CD14-positive monocyte (primary cell): ENCODE measurements around the gene PHACTR2. TPM values are rescaled to one million over a fixed set of nuclear protein-coding genes. Genes with fewer than 3 reads are reported as not detected.

ENCODE experiments used
- DNase-seq, 3 donors: peaks; one replicate each; pipeline ENCODE4 v3.0.0-alpha.2; 2011 to 2022
- H2AFZ ChIP-seq: 2 replicates; pipeline ENCODE4 v1.6.0; 2012; ENCODE audit warnings: mild to moderate bottlenecking, low read depth, low read length, inconsistent platforms; ENCODE audit not compliant: insufficient read depth, poor library complexity, severe bottlenecking
- H3K27ac ChIP-seq, 2 donors: 1 replicate in 1 of 2; 2 replicates in 1 of 2; pipeline ENCODE4 v1.5.1; 2012 to 2013; ENCODE audit warnings: low read length in 2 of 2, control low read depth in 1 of 2, inconsistent platforms in 1 of 2, low read depth in 1 of 2, mild to moderate bottlenecking in 1 of 2
- H3K27me3 ChIP-seq, 2 donors: one replicate each; pipeline versions ENCODE4 v1.6.0 to v1.6.1; 2011 to 2013; ENCODE audit warnings: low read length in 2 of 2; ENCODE audit not compliant: control insufficient read depth in 2 of 2, insufficient read depth in 2 of 2
- H3K36me3 ChIP-seq, 2 donors: replicated peaks in 1 of 2; 1 replicate in 1 of 2; 2 replicates in 1 of 2; pipeline versions ENCODE4 v1.5.1 to v1.6.1; 2012 to 2013; ENCODE audit warnings: low read length in 2 of 2, control low read depth in 1 of 2, inconsistent platforms in 1 of 2, mild to moderate bottlenecking in 1 of 2; ENCODE audit not compliant: insufficient read depth in 2 of 2, control insufficient read depth in 1 of 2
- H3K4me1 ChIP-seq, 2 donors: 1 replicate in 1 of 2; 2 replicates in 1 of 2; pipeline versions ENCODE4 v1.5.1 to v1.6.1; 2012 to 2013; ENCODE audit warnings: low read length in 2 of 2, control low read depth in 1 of 2, inconsistent platforms in 1 of 2, mild to moderate bottlenecking in 1 of 2, moderate library complexity in 1 of 2; ENCODE audit not compliant: insufficient read depth in 2 of 2, control insufficient read depth in 1 of 2
- H3K4me2 ChIP-seq: replicated peaks from 2 replicates; pipeline ENCODE3; 2012; ENCODE audit warnings: low read length, moderate library complexity, mild to moderate bottlenecking; ENCODE audit not compliant: poor library complexity, severe bottlenecking; ENCODE audit errors: extremely low read depth
- H3K4me3 ChIP-seq, 3 experiments: fragments of 200-600 bp in 1 of 3; sonication (generic) in 1 of 3; replicated peaks in 1 of 3; 1 replicate in 2 of 3; 2 replicates in 1 of 3; pipeline ENCODE4 v1.5.1; 2011 to 2013; ENCODE audit warnings: low read length in 3 of 3, mild to moderate bottlenecking in 3 of 3, control low read depth in 2 of 3, low read depth in 2 of 3, inconsistent platforms in 1 of 3, moderate library complexity in 1 of 3
- H3K79me2 ChIP-seq: 2 replicates; pipeline ENCODE4 v1.6.0; 2012; ENCODE audit warnings: mild to moderate bottlenecking, control low read depth, inconsistent platforms, low read length, moderate library complexity; ENCODE audit not compliant: insufficient read depth
- H3K9ac ChIP-seq: 2 replicates; pipeline ENCODE4 v1.6.0; 2017; ENCODE audit warnings: low read length, mild to moderate bottlenecking; ENCODE audit not compliant: insufficient read depth, poor library complexity, severe bottlenecking
- H3K9me3 ChIP-seq, 2 donors: replicated peaks in 1 of 2; 1 replicate in 1 of 2; 2 replicates in 1 of 2; pipeline versions ENCODE4 v1.5.1 to v1.6.1; 2012 to 2013; ENCODE audit warnings: low read length in 2 of 2, control low read depth in 1 of 2; ENCODE audit not compliant: control insufficient read depth in 1 of 2, insufficient read depth in 1 of 2
- H4K20me1 ChIP-seq: 2 replicates; pipeline ENCODE4 v1.6.0; 2012; ENCODE audit warnings: mild to moderate bottlenecking, low read length, control low read depth, moderate library complexity; ENCODE audit not compliant: insufficient read depth
- H3K27ac Mint-ChIP-seq, 7 donors: one replicate each; pipeline ENCODE4 v1.8.0; 2020; ENCODE audit warnings: mild to moderate bottlenecking in 7 of 7, mixed read lengths in 7 of 7, moderate library complexity in 6 of 7, inconsistent platforms in 2 of 7
- H3K27me3 Mint-ChIP-seq, 3 donors: one replicate each; pipeline ENCODE4 v1.8.0; 2021 to 2022; ENCODE audit warnings: low read depth in 3 of 3, mild to moderate bottlenecking in 3 of 3, mixed read lengths in 3 of 3, moderate library complexity in 3 of 3, inconsistent platforms in 1 of 3
- H3K36me3 Mint-ChIP-seq, 2 donors: one replicate each; pipeline ENCODE4 v1.8.0; 2020; ENCODE audit warnings: mixed read lengths in 2 of 2, inconsistent platforms in 1 of 2, mild to moderate bottlenecking in 1 of 2
- H3K4me1 Mint-ChIP-seq: one replicate; pipeline ENCODE4 v1.8.0; 2020; ENCODE audit warnings: mild to moderate bottlenecking, mixed read lengths
- H3K4me3 Mint-ChIP-seq, 2 donors: one replicate each; pipeline ENCODE4 v1.8.0; 2020; ENCODE audit warnings: mild to moderate bottlenecking in 2 of 2, mixed read lengths in 2 of 2, moderate library complexity in 1 of 2
- H3K9me3 Mint-ChIP-seq, 7 donors: one replicate each; pipeline ENCODE4 v1.8.0; 2020 to 2022; ENCODE audit warnings: mixed read lengths in 7 of 7, mild to moderate bottlenecking in 6 of 7, moderate library complexity in 6 of 7, inconsistent platforms in 2 of 7
- WGBS: methylation state at CpG from one replicate; pipeline ENCODE4 v1.1.5; 2013; ENCODE audit warnings: missing lambda C conversion rate; ENCODE audit not compliant: insufficient coverage; 5-methylcytosine and 5-hydroxymethylcytosine counted together
- intact Hi-C, 2 donors: fragments of 100-400 bp; cut with micrococcal nuclease; formaldehyde crosslinking; loops; one replicate each; pipeline versions ENCODE4 v1.15.0 to v1.15.1; 2023
- polyA plus RNA-seq, 3 donors: library from polyadenylated mRNA; depleted of rRNA in 1 of 3; unstranded in 2 of 3; stranded (reverse) in 1 of 3; fragments of 300-500 nt in 2 of 3; fragments of >200 nt in 1 of 3; fragmentation: Illumina TruSeq in 2 of 3; gene quantifications; 1 replicate in 2 of 3; 2 replicates in 1 of 3; pipeline ENCODE4 v1.2.3, GENCODE V29; 2012 to 2021
- TF ChIP-seq, protein P1 (sequence below): fragments of 200-600 bp; IDR thresholded peaks from one replicate; pipeline ENCODE4 v1.8.0; 2022; ENCODE audit warnings: antibody characterized with exemption, mild to moderate bottlenecking

PHACTR2 gene
- polyA plus RNA-seq, 3 donors, result 9.6 to 11.6 (median 11.2) TPM

- H3K27me3 Mint-ChIP-seq, result no peaks in the 10 kb centered on the region
- H3K9me3 Mint-ChIP-seq, result peaks cover 0 to 2% (median 0%) of the 10 kb centered on the region in 7 donors
- no peak overlapping the region for H2AFZ ChIP-seq
- no peak overlapping the region for H3K4me3 Mint-ChIP-seq
- peaks cover 53 to 61% of the 10 kb centered on the region in 2 donors for H3K36me3 Mint-ChIP-seq
- TF ChIP-seq, protein P1, sequence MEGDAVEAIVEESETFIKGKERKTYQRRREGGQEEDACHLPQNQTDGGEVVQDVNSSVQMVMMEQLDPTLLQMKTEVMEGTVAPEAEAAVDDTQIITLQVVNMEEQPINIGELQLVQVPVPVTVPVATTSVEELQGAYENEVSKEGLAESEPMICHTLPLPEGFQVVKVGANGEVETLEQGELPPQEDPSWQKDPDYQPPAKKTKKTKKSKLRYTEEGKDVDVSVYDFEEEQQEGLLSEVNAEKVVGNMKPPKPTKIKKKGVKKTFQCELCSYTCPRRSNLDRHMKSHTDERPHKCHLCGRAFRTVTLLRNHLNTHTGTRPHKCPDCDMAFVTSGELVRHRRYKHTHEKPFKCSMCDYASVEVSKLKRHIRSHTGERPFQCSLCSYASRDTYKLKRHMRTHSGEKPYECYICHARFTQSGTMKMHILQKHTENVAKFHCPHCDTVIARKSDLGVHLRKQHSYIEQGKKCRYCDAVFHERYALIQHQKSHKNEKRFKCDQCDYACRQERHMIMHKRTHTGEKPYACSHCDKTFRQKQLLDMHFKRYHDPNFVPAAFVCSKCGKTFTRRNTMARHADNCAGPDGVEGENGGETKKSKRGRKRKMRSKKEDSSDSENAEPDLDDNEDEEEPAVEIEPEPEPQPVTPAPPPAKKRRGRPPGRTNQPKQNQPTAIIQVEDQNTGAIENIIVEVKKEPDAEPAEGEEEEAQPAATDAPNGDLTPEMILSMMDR, result no peak
- no peaks in the 10 kb centered on the region for H3K79me2 ChIP-seq
- H3K27me3 ChIP-seq, result no peaks in the 10 kb centered on the region
- H3K9me3 ChIP-seq, result no peaks in the 10 kb centered on the region
- no CpG with 5 or more reads among the region's 1 CpG for WGBS
- peaks cover 12 to 64% of the 10 kb centered on the region in 2 donors for H3K36me3 ChIP-seq
- no peak overlapping the region for H3K4me3 ChIP-seq
- H3K27ac Mint-ChIP-seq, result no peak overlapping the region
- no peak overlapping the region for H3K9ac ChIP-seq
- H4K20me1 ChIP-seq, result no peaks in the 10 kb centered on the region
- H3K27ac ChIP-seq, result no peak overlapping the region
- H3K4me2 ChIP-seq, result no peak overlapping the region
- intact Hi-C loops, result no loop called here
- H3K4me1 Mint-ChIP-seq, result peaks cover 2% of the 10 kb centered on the region
- H3K4me1 ChIP-seq, result no peaks in the 10 kb centered on the region
- DNase-seq, result no peak
These were observed 88.4 kb downstream of the PHACTR2 start for GRCh38 chr6:143766185-143766553.

GRCh38 chr6:143767433-143767832 lies 89.7 kb downstream of the PHACTR2 start:
- 100% methylated on average over 1 of the region's 2 CpGs for WGBS
- Mint-ChIP-seq H3K27ac (no peak overlapping the region), H3K27me3 (no peaks in the 10 kb centered on the region), H3K9me3 (peaks cover 0 to 2% (median 0%) of the 10 kb centered on the region in 7 donors), H3K4me1 (peaks cover 3% of the 10 kb centered on the region), H3K36me3 (peaks cover 52 to 58% of the 10 kb centered on the region in 2 donors), H3K4me3 (no peak overlapping the region)
- Histone ChIP-seq H3K9ac (no peak overlapping the region), H3K9me3 (no peaks in the 10 kb centered on the region), H3K4me2 (no peak overlapping the region), H3K36me3 (peaks cover 12 to 72% of the 10 kb centered on the region in 2 donors), H3K27ac (no peak overlapping the region), H3K27me3 (no peaks in the 10 kb centered on the region), H4K20me1 (no peaks in the 10 kb centered on the region), H2AFZ (no peak overlapping the region), H3K79me2 (no peaks in the 10 kb centered on the region), H3K4me3 (no peak overlapping the region), H3K4me1 (peaks cover 0 to 4% of the 10 kb centered on the region in 2 donors)
- intact Hi-C loops, result no loop called here
- no peak for DNase-seq
- TF ChIP-seq, protein P1, result no peak
